ENCODE data around the gene TIMP3. TPM values are rescaled to one million over a fixed set of nuclear protein-coding genes. Genes with fewer than 3 reads are reported as not detected.

TIMP3 gene
- total and polyA plus RNA-seq, 8 donors, result 30.4 to 248 (median 107) TPM

DNA sequence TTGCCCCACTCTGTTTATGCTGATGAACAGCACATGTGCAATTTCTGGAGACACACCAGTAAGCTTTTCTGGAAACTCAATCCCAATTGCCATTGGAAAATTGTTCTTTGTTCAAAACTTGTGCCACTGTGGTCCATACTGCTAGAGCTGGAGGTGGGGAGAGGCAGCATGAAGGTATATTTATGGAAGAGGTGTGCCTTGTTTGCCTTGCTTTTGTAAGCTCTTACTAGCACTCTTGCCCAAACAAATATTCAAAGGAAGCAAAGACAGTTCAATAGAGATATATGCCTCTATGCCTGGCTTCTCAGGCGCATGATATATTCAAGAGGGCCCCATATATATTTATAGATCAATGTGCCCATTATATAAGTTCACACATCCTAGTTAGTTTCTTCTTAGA lies 42.7 kb downstream of the TIMP3 start:
- H3K27ac ChIP-seq, result no peak overlapping the region
- no peak for DNase-seq
- no peaks in the 10 kb centered on the region for H3K27me3 ChIP-seq
- intact Hi-C loops (cut with DNase I; ENCODE audit: low total_unique reads), result no loop called here
- H3K36me3 ChIP-seq, result peaks cover 0 to 5% (median 1%) of the 10 kb centered on the region in 4 donors
- peaks cover 14 to 91% (median 43%) of the 10 kb centered on the region in 4 donors for H3K4me1 ChIP-seq
- 25 to 78% (median 48%) methylated on average over 1 of the region's 1 CpG for WGBS, 5 donors
- no peak overlapping the region for H3K4me3 ChIP-seq
- no peaks in the 10 kb centered on the region for H3K9me3 ChIP-seq
- TF ChIP-seq POLR2AphosphoS5 (IDR thresholded peaks at IDR 0.05) (no peak), EP300 (IDR thresholded peaks at IDR 0.05) (no peak)

DNA sequence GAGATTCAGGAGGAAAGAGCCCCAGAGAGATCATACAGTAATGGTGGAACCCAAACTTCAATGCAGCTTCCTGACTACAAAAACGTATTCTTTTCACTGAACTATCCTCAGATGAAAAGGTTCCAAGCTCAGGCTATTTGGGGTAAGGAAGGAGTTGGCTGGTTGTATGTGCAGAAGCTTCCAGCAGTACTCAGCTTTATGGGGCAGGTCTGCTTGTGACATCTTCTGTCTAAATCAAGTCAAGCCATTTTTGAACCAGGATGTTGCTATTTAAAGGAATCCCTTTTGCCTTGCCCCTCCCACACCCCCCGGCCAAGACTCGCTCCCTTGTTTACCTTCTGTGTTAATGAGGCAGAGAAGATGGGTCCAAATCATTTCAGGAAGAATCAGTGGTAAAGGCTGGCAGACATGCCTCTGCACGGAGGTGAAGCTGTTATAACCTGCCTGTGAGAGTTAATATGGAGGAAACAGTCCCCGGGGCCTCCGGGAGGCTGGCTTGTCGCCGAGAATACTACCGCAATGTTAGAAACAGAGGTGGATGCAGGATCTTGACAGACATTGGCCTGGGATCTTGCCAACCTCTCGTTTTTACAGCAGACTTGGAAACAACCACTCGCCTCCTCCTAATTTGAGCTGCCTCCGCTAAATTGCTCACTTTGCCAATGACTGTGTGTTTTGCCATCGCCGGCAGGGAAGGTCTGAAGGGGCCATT lies 45.4 kb downstream of the TIMP3 start:
- H3K4me1 ChIP-seq, result peaks cover 29 to 95% (median 52%) of the 10 kb centered on the region in 4 donors
- peak in 1 of 2 donors; percentile 49 for DNase-seq
- H3K4me3 ChIP-seq, result no peak overlapping the region
- peak overlapping the region in 3 of 5 donors; percentile 35 to 64 (median 38) for H3K27ac ChIP-seq
- no peaks in the 10 kb centered on the region for H3K9me3 ChIP-seq
- intact Hi-C loops (cut with DNase I; ENCODE audit: low total_unique reads), result no loop called here
- WGBS, 5 donors, result 46 to 69% (median 55%) methylated on average over 14 of the region's 14 CpGs
- no peaks in the 10 kb centered on the region for H3K27me3 ChIP-seq
- peaks cover 0 to 10% (median 8%) of the 10 kb centered on the region in 4 donors for H3K36me3 ChIP-seq
- no peak for TF ChIP-seq POLR2AphosphoS5 (IDR thresholded peaks at IDR 0.05)

DNA sequence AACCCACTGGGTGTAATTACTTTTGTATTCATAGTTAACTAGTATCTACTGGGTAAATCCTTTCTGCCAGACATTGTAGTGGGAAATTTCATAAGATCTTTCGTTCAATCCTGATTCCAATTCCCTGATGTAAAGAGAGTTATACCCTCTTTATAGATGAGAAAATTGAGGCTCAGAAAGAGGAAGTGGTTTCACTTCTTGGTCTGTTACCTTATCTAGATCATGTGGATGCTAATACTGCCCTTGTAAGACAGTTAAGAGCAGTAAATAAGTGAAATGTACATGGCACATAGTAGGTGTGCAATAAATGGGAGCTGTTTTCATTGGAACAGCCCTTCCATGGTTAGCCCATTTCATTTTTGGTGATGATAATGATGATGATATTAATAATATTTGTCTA lies 46.7 kb downstream of the TIMP3 start:
- peak overlapping the region in 1 of 5 donors; percentile 85 for H3K27ac ChIP-seq
- H3K9me3 ChIP-seq, result no peaks in the 10 kb centered on the region
- intact Hi-C loops (cut with DNase I; ENCODE audit: low total_unique reads), result no loop called here
- no peak overlapping the region for H3K4me3 ChIP-seq
- H3K36me3 ChIP-seq, result peaks cover 0 to 10% (median 8%) of the 10 kb centered on the region in 4 donors
- TF ChIP-seq POLR2A (IDR thresholded peaks at IDR 0.05) (no peak), POLR2AphosphoS5 (IDR thresholded peaks at IDR 0.05) (no peak)
- TF ChIP-seq, protein P1, sequence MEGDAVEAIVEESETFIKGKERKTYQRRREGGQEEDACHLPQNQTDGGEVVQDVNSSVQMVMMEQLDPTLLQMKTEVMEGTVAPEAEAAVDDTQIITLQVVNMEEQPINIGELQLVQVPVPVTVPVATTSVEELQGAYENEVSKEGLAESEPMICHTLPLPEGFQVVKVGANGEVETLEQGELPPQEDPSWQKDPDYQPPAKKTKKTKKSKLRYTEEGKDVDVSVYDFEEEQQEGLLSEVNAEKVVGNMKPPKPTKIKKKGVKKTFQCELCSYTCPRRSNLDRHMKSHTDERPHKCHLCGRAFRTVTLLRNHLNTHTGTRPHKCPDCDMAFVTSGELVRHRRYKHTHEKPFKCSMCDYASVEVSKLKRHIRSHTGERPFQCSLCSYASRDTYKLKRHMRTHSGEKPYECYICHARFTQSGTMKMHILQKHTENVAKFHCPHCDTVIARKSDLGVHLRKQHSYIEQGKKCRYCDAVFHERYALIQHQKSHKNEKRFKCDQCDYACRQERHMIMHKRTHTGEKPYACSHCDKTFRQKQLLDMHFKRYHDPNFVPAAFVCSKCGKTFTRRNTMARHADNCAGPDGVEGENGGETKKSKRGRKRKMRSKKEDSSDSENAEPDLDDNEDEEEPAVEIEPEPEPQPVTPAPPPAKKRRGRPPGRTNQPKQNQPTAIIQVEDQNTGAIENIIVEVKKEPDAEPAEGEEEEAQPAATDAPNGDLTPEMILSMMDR (IDR thresholded peaks at IDR 0.05), result no peak
- DNase-seq, result no peak
- no peaks in the 10 kb centered on the region for H3K27me3 ChIP-seq
- WGBS, 5 donors, result 37 to 72% (median 59%) methylated on average over 1 of the region's 1 CpG
- peaks cover 31 to 97% (median 64%) of the 10 kb centered on the region in 4 donors for H3K4me1 ChIP-seq

DNA sequence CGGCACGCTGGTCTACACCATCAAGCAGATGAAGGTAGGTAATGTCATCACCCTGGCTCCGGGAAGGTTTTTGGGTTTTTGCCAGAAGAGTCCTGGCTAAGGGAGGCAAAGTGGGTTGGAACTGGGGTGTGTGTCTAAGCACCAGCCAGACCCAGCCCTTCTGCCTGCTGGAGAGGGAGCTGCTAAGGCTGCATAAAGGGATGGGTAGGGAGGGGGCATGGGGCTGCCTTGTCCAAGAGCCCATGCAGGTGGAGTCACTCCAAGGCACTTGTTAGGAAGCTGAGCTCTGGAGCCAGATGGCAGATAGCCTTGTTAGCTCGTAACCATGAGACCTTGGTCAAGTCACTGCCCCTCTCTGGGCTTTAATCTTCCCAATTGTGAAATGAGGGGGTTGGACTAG lies 48.0 kb downstream of the TIMP3 start:
- TF ChIP-seq, protein P1 (IDR thresholded peaks at IDR 0.05), result no peak
- TF ChIP-seq EP300 (IDR thresholded peaks at IDR 0.05) (no peak), POLR2AphosphoS5 (IDR thresholded peaks at IDR 0.05) (no peak), POLR2A (IDR thresholded peaks at IDR 0.05) (no peak)
- no peaks in the 10 kb centered on the region for H3K27me3 ChIP-seq
- peak overlapping the region in 2 of 5 donors; percentile 76 to 85 for H3K27ac ChIP-seq
- no peak overlapping the region for H3K4me3 ChIP-seq
- peaks cover 27 to 98% (median 63%) of the 10 kb centered on the region in 4 donors for H3K4me1 ChIP-seq
- H3K9me3 ChIP-seq, result no peaks in the 10 kb centered on the region
- intact Hi-C loops (cut with DNase I; ENCODE audit: low total_unique reads), result no loop called here
- no peak for DNase-seq
- 77 to 87% (median 80%) methylated on average over 4 of the region's 4 CpGs for WGBS, 5 donors
- H3K36me3 ChIP-seq, result peaks cover 1 to 10% (median 9%) of the 10 kb centered on the region in 4 donors

DNA sequence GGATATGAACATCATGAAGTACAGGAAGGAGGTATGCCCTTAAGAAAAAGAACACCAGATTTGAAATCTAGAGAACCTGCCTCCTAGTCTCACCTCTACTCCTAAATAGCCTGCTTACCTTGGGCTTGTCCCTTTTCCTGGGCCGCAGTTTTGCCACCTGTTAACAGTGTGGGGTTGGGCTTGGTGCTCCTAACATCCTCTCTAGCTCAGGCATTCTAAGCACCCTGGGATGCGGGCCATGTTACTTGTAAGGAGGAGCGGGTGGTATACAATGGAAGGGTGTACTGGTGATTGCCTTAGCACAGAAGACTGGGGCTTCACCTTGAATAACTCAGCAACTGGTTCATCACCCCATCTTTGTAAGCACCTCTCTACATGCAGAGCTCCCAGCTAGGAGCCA lies 48.7 kb downstream of the TIMP3 start:
- no peaks in the 10 kb centered on the region for H3K27me3 ChIP-seq
- 72 to 94% (median 91%) methylated on average over 3 of the region's 3 CpGs for WGBS, 5 donors
- H3K36me3 ChIP-seq, result peaks cover 8 to 17% (median 10%) of the 10 kb centered on the region in 4 donors
- peak overlapping the region in 4 of 5 donors; percentile 34 to 85 (median 72) for H3K27ac ChIP-seq
- H3K9me3 ChIP-seq, result no peaks in the 10 kb centered on the region
- intact Hi-C loops (cut with DNase I; ENCODE audit: low total_unique reads), result no loop called here
- no peak for TF ChIP-seq POLR2AphosphoS5 (IDR thresholded peaks at IDR 0.05)
- DNase-seq, result no peak
- peaks cover 27 to 98% (median 63%) of the 10 kb centered on the region in 4 donors for H3K4me1 ChIP-seq
- no peak overlapping the region for H3K4me3 ChIP-seq

Measured in stomach (tissue), 9 donors.